Peyer's patch (tissue), 4 donors: Measurements from ENCODE around the gene MPC1. TPM values are rescaled to one million over a fixed set of nuclear protein-coding genes. Genes with fewer than 3 reads are reported as not detected.
"Not testable (repeated sequence)": the region's sequence is repeated elsewhere in the genome, so short reads cannot be mapped to it uniquely, and the experiment has no call there.

Experiments used
- DNase-seq, 3 donors: peaks; one replicate each; pipeline ENCODE4 v3.0.0-alpha.2; 2017 to 2019
- H3K27ac ChIP-seq, 4 donors: fragments of 200-600 bp; sonication (generic); one replicate each; pipeline ENCODE4 v1.5.1; 2016 to 2019
- H3K27me3 ChIP-seq, 2 donors: fragments of 200-600 bp; sonication (generic); one replicate each; pipeline ENCODE4 v1.5.1; 2019
- H3K36me3 ChIP-seq, 3 donors: fragments of 200-600 bp; sonication (generic); one replicate each; pipeline ENCODE4 v1.5.1; 2016 to 2019
- H3K4me1 ChIP-seq, 4 donors: fragments of 200-600 bp; sonication (generic); one replicate each; pipeline ENCODE4 v1.5.1; 2016 to 2019
- H3K4me3 ChIP-seq, 4 donors: fragments of 200-600 bp; sonication (generic); 1 replicate in 3 of 4; 2 replicates in 1 of 4; pipeline ENCODE4 v1.5.1; 2016 to 2019; ENCODE audit warnings: mild to moderate bottlenecking in 1 of 4
- H3K9me3 ChIP-seq, 4 donors: fragments of 200-600 bp; sonication (generic); one replicate each; pipeline ENCODE4 v1.5.1; 2016 to 2019; ENCODE audit warnings: mild to moderate bottlenecking in 1 of 4
- POLR2A ChIP-seq, 2 donors: fragments of 450-650 bp; IDR thresholded peaks; one replicate each; pipeline ENCODE4 v1.5.1; 2017; ENCODE audit warnings: antibody characterized with exemption in 2 of 2, mild to moderate bottlenecking in 2 of 2, moderate library complexity in 2 of 2
- total RNA-seq, 4 donors: library from RNA; depleted of rRNA; stranded (reverse); fragments of >200 nt; gene quantifications; one replicate each; pipeline ENCODE4 v1.1.0, GENCODE V29; 2016
- TF ChIP-seq, protein P1 (sequence below), 6 experiments: fragments of 450-650 bp in 4 of 6; fragments of 200-600 bp in 2 of 6; sonication (generic) in 1 of 6; IDR thresholded peaks; one replicate each; pipeline ENCODE4 v1.5.1; 2017 to 2019; ENCODE audit warnings: antibody characterized with exemption in 6 of 6, mild to moderate bottlenecking in 3 of 6, moderate library complexity in 1 of 6

MPC1 gene
- total RNA-seq, 4 donors from 2014 or later, result 45.6 to 75.3 (median 59.8) TPM

DNA sequence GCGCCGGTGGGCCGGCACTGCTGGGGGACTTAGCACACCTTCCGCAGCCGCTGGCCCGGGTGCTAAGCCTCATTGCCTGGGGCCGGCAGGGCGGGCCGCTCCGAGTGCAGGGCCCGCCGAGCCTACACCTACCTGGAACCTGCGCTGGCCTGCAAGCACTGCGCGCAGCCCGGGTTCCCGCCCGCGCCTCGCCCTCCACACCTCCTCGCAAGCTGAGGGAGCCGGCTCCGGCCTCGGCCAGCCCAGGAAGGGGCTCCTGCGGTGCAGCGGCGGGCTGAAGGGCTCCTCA, 10.7 kb upstream of the MPC1 start:
- no peak overlapping the region for H3K4me3 ChIP-seq
- no peaks in the 10 kb centered on the region for H3K36me3 ChIP-seq
- no peak for DNase-seq
- TF ChIP-seq POLR2A (IDR thresholded peaks at IDR 0.05), result no peak
- TF ChIP-seq, protein P1, sequence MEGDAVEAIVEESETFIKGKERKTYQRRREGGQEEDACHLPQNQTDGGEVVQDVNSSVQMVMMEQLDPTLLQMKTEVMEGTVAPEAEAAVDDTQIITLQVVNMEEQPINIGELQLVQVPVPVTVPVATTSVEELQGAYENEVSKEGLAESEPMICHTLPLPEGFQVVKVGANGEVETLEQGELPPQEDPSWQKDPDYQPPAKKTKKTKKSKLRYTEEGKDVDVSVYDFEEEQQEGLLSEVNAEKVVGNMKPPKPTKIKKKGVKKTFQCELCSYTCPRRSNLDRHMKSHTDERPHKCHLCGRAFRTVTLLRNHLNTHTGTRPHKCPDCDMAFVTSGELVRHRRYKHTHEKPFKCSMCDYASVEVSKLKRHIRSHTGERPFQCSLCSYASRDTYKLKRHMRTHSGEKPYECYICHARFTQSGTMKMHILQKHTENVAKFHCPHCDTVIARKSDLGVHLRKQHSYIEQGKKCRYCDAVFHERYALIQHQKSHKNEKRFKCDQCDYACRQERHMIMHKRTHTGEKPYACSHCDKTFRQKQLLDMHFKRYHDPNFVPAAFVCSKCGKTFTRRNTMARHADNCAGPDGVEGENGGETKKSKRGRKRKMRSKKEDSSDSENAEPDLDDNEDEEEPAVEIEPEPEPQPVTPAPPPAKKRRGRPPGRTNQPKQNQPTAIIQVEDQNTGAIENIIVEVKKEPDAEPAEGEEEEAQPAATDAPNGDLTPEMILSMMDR (IDR thresholded peaks at IDR 0.05), result no peak
- H3K4me1 ChIP-seq, result no peaks in the 10 kb centered on the region
- H3K27ac ChIP-seq, result no peak overlapping the region
- no peaks in the 10 kb centered on the region for H3K9me3 ChIP-seq
- no peaks in the 10 kb centered on the region for H3K27me3 ChIP-seq

DNA sequence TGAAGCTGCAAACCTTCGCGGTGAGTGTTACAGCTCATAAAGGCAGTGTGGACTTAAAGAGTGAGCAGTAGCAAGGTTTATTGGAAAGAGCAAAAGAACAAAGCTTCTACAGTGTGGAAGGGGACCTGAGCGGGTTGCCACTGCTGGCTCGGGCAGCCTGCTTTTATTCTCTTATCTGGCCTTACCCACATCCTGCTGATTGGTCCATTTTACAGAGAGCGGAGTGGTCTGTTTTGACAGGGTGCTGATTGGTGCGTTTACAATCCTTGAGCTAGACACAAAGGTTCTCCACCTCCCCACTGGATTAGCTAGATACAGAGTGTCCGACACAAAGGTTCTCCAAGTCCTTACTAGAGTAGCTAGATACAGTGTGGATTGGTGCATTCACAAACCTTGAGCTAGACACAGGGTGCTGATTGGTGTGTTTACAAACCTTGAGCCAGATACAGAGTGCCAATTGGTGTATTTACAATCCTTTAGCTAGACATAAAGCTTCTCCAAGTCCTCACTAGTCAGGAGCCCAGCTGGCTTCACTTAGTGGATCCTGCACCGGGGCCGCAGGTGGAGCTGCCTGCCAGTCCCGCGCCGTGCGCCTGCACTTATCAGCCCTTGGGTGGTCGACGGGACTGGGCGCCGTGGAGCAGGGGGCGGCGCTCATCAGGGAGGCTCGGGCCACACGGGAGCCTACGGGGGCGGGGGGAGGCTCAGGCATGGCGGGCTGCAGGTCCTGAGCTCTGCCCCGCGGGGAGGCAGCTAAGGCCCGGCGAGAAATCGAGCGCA, 10.2 kb upstream of the MPC1 start:
- H3K4me3 ChIP-seq, H3K27ac ChIP-seq, DNase-seq, H3K27me3 ChIP-seq, H3K9me3 ChIP-seq, H3K36me3 ChIP-seq, H3K4me1 ChIP-seq: not testable (repeated sequence)

DNA sequence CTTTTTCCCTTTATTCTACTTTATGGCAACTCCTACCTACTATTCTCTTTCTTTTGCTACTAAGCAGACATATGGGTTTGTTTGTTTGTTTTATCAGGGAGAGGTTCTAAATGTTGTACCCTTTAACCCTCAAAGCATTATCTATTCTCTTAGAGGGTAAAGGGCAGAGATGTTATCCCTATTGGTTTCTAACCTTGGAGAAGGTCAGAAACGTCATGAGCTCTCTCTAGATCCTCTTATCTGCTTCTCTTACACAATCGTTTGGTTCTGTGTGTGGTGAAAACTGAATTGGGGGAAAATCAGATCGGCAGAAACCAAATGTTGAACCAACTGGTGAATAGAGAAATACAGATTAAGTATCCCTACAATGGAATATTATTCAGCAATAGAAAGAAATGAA, 6.4 kb upstream of the MPC1 start:
- H3K36me3 ChIP-seq, result no peaks in the 10 kb centered on the region
- no peaks in the 10 kb centered on the region for H3K27me3 ChIP-seq
- no peaks in the 10 kb centered on the region for H3K9me3 ChIP-seq
- no peak overlapping the region for H3K4me3 ChIP-seq
- no peak for TF ChIP-seq POLR2A (IDR thresholded peaks at IDR 0.05)
- TF ChIP-seq, protein P1 (IDR thresholded peaks at IDR 0.05), result no peak
- H3K4me1 ChIP-seq, result no peaks in the 10 kb centered on the region
- no peak for DNase-seq
- no peak overlapping the region for H3K27ac ChIP-seq

DNA sequence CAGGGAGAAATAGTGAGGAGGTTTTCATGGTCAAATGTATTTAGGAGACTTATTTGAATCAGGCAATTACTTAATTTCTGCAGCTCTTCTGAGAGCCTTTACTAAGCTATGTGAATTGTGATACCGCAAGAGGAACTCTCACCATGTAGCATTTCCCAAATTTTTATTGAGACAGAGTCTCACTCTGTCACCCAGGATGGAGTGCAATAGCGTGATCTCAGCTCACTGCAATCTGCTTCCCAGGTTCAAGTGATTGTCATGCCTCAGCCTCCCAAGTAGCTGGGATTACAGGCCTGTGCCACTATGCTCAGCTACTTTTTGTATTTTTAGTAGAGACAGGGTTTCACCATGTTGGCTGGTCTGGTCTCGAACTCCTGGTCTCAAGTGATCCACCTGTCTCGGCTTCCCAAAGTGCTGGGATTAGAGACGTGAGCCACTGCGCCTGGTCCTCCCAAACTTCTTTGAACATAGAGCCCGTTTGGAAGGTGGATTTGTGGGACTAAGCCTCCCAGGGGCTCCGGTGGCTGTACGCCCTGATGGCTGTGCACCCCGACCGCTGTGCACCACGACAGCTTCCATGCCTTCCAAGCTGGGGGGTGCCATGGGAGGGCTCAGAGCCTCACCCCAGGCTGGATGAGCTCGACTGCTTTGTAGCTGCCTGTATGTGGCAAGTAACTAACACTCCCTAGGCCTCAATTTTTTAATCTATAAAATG, 5.7 kb upstream of the MPC1 start:
- no peaks in the 10 kb centered on the region for H3K27me3 ChIP-seq
- no peaks in the 10 kb centered on the region for H3K9me3 ChIP-seq
- TF ChIP-seq, protein P1 (IDR thresholded peaks at IDR 0.05), result no peak
- no peak for TF ChIP-seq POLR2A (IDR thresholded peaks at IDR 0.05)
- no peak overlapping the region for H3K4me3 ChIP-seq
- no peak for DNase-seq
- H3K4me1 ChIP-seq, result peaks cover 0 to 4% (median 0%) of the 10 kb centered on the region in 4 donors
- no peaks in the 10 kb centered on the region for H3K36me3 ChIP-seq
- H3K27ac ChIP-seq, result no peak overlapping the region

DNA sequence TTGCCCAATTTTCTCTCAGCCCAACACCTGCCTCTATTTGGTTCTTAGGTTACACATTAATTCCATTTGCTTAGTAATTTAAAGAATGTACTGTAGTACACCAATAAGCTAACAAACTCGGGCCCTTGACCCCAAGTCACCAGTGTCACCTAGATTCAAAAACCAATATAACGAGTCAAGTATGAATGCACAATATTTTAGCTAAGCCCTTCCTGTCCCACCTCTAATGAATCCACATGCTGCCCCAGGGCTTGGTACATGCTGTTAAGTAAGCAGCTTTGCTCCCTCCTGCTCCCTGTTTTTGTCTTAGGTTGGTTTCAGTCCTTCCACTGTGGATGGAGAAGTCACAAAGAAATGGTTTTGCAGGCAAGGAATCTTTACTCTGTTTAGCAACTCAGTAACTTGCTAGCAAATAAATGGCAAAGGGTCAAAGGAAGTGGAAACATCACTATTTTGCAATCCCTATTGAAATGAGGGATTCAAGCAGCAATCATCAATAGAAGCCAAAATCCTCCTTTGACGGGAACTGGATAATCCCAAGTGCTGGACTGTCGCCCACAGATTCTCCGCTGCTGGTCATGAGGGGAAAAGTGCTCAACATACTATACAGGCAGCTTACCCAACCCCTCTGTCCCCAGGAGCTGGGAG, 5.0 kb upstream of the MPC1 start:
- TF ChIP-seq POLR2A (IDR thresholded peaks at IDR 0.05), result no peak
- TF ChIP-seq, protein P1 (IDR thresholded peaks at IDR 0.05), result no peak
- Histone ChIP-seq H3K27ac (no peak overlapping the region), H3K27me3 (no peaks in the 10 kb centered on the region), H3K9me3 (no peaks in the 10 kb centered on the region), H3K4me3 (no peak overlapping the region), H3K4me1 (peaks cover 0 to 5% (median 0%) of the 10 kb centered on the region in 4 donors), H3K36me3 (no peaks in the 10 kb centered on the region)
- DNase-seq, result no peak

DNA sequence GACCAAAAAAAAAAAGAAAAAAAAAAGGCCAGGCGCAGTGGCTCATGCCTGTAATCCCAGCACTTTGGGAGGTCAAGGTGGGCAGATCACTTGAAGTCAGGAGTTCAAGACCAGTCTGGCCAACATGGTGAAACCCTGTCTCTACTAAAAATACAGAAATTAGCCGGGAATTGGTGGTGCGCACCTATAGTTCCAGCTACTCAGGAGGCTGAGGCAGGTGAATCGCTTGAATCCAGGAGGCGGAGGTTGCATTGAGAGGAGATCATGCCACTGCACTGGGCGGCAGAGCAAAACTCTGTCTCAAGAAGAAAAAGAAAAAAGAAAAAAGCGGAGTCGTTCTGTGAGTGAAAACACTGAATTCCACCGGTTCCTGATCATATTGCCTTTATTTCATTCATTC, 4.4 kb upstream of the MPC1 start:
- H3K4me1 ChIP-seq, H3K36me3 ChIP-seq, H3K27ac ChIP-seq, H3K4me3 ChIP-seq, H3K27me3 ChIP-seq, H3K9me3 ChIP-seq, DNase-seq: not testable (repeated sequence)
